Caco-2 (cell line): ENCODE results near the gene FAM174C. TPM values are rescaled to one million over a fixed set of nuclear protein-coding genes. Genes with fewer than 3 reads are reported as not detected.

Experiments used
- BruUV-seq: library from RNA; stranded (reverse); fragments of 400-500 nt; replicated peaks from 2 replicates; lab custom pipeline; 2021; lab: Mats Ljungman, UMichigan
- CTCF ChIA-PET: fragments of 300-600 bp; sonication (Branson Sonifier 250); formaldehyde crosslinking; loops from one replicate; lab custom pipeline; 2022; ENCODE audit warnings: antibody characterized with exemption; lab: Charles Lee
- POLR2A ChIA-PET: fragments of 300-600 bp; sonication (Branson Sonifier 250); formaldehyde crosslinking; loops from one replicate; lab custom pipeline; 2022; ENCODE audit warnings: antibody characterized with exemption; lab: Charles Lee
- DNase-seq, 2 experiments: peaks; one replicate each; pipeline versions ENCODE4 v3.0.0 to v3.0.0-alpha.2; 2020 to 2022
- H3K27me3 ChIP-seq: replicated peaks from 2 replicates; pipeline ENCODE4 v1.6.0; 2011; ENCODE audit warnings: low read length; ENCODE audit not compliant: control insufficient read depth, insufficient read depth
- H3K36me3 ChIP-seq: 2 replicates; pipeline ENCODE4 v1.5.1; 2011; ENCODE audit warnings: low read length; ENCODE audit not compliant: control insufficient read depth, insufficient read depth
- H3K4me1 ChIP-seq: fragments of 250-450 bp; sonication (Bioruptor Pico); 2 replicates; pipeline ENCODE4 v1.5.1; 2020; ENCODE audit warnings: mild to moderate bottlenecking
- H3K4me3 ChIP-seq: 2 replicates; pipeline ENCODE4 v1.5.1; 2011; ENCODE audit warnings: low read depth, mild to moderate bottlenecking, control low read depth, low read length
- H3K9me3 ChIP-seq: fragments of 250-450 bp; sonication (Bioruptor Pico); 2 replicates; pipeline ENCODE4 v1.5.1; 2020; ENCODE audit warnings: mild to moderate bottlenecking, moderate library complexity
- H3K27ac Mint-ChIP-seq: one replicate; pipeline ENCODE4 v1.8.0; 2022; ENCODE audit warnings: mixed read lengths; ENCODE audit not compliant: unreplicated experiment
- H3K27me3 Mint-ChIP-seq: one replicate; pipeline ENCODE4 v1.8.0; 2022; ENCODE audit warnings: mixed read lengths; ENCODE audit not compliant: insufficient read depth, unreplicated experiment
- H3K36me3 Mint-ChIP-seq: one replicate; pipeline ENCODE4 v1.8.0; 2022; ENCODE audit warnings: mild to moderate bottlenecking, mixed read lengths; ENCODE audit not compliant: insufficient read depth, unreplicated experiment
- H3K4me1 Mint-ChIP-seq: one replicate; pipeline ENCODE4 v1.8.0; 2022; ENCODE audit warnings: low read depth, mixed read lengths; ENCODE audit not compliant: unreplicated experiment
- H3K4me3 Mint-ChIP-seq: one replicate; pipeline ENCODE4 v1.8.0; 2022; ENCODE audit warnings: mild to moderate bottlenecking, moderate library complexity, mixed read lengths; ENCODE audit not compliant: unreplicated experiment
- H3K9me3 Mint-ChIP-seq: one replicate; pipeline ENCODE4 v1.8.0; 2022; ENCODE audit warnings: mixed read lengths; ENCODE audit not compliant: unreplicated experiment
- CTCF ChIP-seq, 2 experiments: fragments of 200-600 bp in 1 of 2; IDR thresholded peaks; 1 replicate in 1 of 2; 2 replicates in 1 of 2; pipeline versions ENCODE4 v1.5.1 to v1.8.0; 2011 to 2022; ENCODE audit warnings: antibody characterized with exemption in 1 of 2, control low read depth in 1 of 2, inconsistent platforms in 1 of 2, low read depth in 1 of 2, low read length in 1 of 2, mild to moderate bottlenecking in 1 of 2, moderate library complexity in 1 of 2; ENCODE audit not compliant: insufficient read depth in 1 of 2, severe bottlenecking in 1 of 2, unreplicated experiment in 1 of 2
- intact Hi-C: fragments of 100-400 bp; cut with micrococcal nuclease; formaldehyde crosslinking; loops from one replicate; pipeline ENCODE4 v1.10.0; 2022; ENCODE audit not compliant: unreplicated experiment
- total RNA-seq: library from RNA; stranded (reverse); gene quantifications from 2 replicates; pipeline ENCODE4 v1.2.3, GENCODE V29; 2022

FAM174C gene
- total RNA-seq, 1 experiment from 2014 or later, result 51.0 TPM

DNA sequence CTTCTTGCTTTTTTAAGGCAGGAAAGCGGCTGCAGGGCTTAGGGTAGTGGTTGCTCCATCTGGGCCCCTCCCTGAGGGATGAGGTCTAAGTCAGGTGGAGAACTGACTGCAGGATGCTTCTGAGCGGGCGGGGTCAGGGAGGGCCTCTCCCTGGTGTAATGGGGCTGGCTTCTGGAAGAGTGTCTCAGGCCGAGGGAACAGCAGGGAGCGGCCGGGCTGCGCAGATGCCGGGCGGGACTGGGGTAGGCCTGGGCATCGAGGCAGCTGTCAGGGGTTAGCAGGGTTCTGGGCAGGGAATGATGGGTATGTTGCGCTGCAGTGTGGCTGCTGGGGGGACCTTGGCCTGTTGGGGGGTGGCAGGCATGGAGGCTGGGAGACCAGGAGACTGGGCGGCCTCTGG, 2.7 kb downstream of the FAM174C start:
- ChIA-PET CTCF (no interaction called here), POLR2A (interaction anchor here (1.0 kb wide), 1 partner anchor 9 kb away, joined by 3 read pairs; the partner anchor contains the start of gene CIRBP)
- TF ChIP-seq CTCF (IDR thresholded peaks at IDR 0.05; ENCODE audit: insufficient read depth in 1 of 2, low read depth in 1 of 2, low read length in 1 of 2, severe bottlenecking in 1 of 2, unreplicated experiment in 1 of 2), result no peak
- Histone ChIP-seq H3K4me1 (peaks cover 18% of the 10 kb centered on the region), H3K9me3 (no peaks in the 10 kb centered on the region), H3K36me3 (peaks cover 3% of the 10 kb centered on the region), H3K4me3 (no peak overlapping the region), H3K27me3 (no peaks in the 10 kb centered on the region)
- BruUV-seq, result no TSS peak
- Mint-ChIP-seq H3K9me3 (no peaks in the 10 kb centered on the region), H3K4me3 (no peak overlapping the region), H3K27ac (no peak overlapping the region), H3K36me3 (peaks cover 58% of the 10 kb centered on the region), H3K4me1 (peaks cover 16% of the 10 kb centered on the region), H3K27me3 (no peaks in the 10 kb centered on the region)
- no peak for DNase-seq
- intact Hi-C loops, result loop anchor here (5.0 kb wide), 1 partner anchor 39 kb away; no protein-coding TSS in a partner anchor

GRCh38 chr19:1278713-1279660, 3.7 kb downstream of the FAM174C start:
- intact Hi-C loops, result loop anchor here (1.0 to 5.0 kb wide), 2 partner anchors 38 to 93 kb away; no protein-coding TSS in a partner anchor
- no peak for TF ChIP-seq CTCF (IDR thresholded peaks at IDR 0.05; ENCODE audit: insufficient read depth in 1 of 2, low read depth in 1 of 2, low read length in 1 of 2, severe bottlenecking in 1 of 2, unreplicated experiment in 1 of 2)
- Mint-ChIP-seq H3K27me3 (no peaks in the 10 kb centered on the region), H3K9me3 (no peaks in the 10 kb centered on the region), H3K27ac (no peak overlapping the region), H3K4me1 (peaks cover 17% of the 10 kb centered on the region), H3K4me3 (peak overlapping the region; percentile 24), H3K36me3 (peaks cover 49% of the 10 kb centered on the region)
- ChIA-PET CTCF (interaction anchor here (0.6 to 1.3 kb wide), 6 partner anchors 25 to 606 kb away, joined by 3 to 9 read pairs (median 4); partner anchors contain the start of gene ABHD17A), POLR2A (interaction anchor here (0.5 to 1.2 kb wide), 4 partner anchors 9 to 240 kb away, joined by 5 to 10 read pairs (median 7); partner anchors contain the start of gene CIRBP)
- peaks cover 3% of the 10 kb centered on the region for H3K36me3 ChIP-seq
- BruUV-seq, result no TSS peak
- no peak for DNase-seq
- no peak overlapping the region for H3K4me3 ChIP-seq
- peaks cover 27% of the 10 kb centered on the region for H3K4me1 ChIP-seq
- H3K27me3 ChIP-seq, result no peaks in the 10 kb centered on the region
- H3K9me3 ChIP-seq, result no peaks in the 10 kb centered on the region

DNA sequence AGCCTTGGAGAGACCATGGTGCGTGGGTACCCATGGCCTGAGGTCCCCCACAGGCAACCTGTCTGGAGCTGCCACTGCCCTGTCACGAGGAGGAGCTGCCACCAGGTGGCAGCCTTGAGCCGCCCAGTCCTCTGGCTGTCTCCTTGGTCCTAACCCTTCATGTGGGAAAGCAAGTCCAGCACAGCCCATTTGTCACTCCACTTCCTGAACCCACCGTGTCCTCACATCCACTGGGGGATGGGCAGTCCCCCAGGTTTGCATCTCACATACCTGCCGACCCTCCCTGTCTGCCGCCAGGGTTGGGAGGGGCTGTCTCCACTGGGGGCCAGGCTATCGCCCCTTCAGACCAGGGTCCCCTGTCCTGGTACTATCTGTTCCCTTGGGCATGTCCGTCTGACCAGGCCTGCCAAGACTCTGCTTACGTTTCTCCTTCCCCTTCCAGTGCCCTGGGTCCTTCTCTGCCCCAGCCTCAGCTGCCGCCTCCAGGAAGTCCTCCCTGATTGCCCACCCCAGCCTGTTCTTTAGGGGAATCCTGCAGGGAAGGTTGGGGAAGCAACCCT, 4.5 kb downstream of the FAM174C start:
- CTCF ChIA-PET, result interaction anchor here (0.6 to 1.3 kb wide), 10 partner anchors 13 to 605 kb away, joined by 3 to 9 read pairs (median 4); partner anchors contain the start of gene ABHD17A
- intact Hi-C loops, result loop anchor here (1.0 to 5.0 kb wide), 2 partner anchors 37 to 92 kb away; no protein-coding TSS in a partner anchor
- Mint-ChIP-seq H3K27ac (peak overlapping the region; percentile 12), H3K27me3 (no peaks in the 10 kb centered on the region), H3K9me3 (no peaks in the 10 kb centered on the region), H3K36me3 (peaks cover 47% of the 10 kb centered on the region), H3K4me3 (no peak overlapping the region), H3K4me1 (peaks cover 24% of the 10 kb centered on the region)
- no TSS peak for BruUV-seq
- POLR2A ChIA-PET, result interaction anchor here (0.5 to 1.2 kb wide), 4 partner anchors 10 to 239 kb away, joined by 5 to 10 read pairs (median 7); partner anchors contain the start of gene CIRBP
- H3K36me3 ChIP-seq, result peaks cover 3% of the 10 kb centered on the region
- no peak overlapping the region for H3K4me3 ChIP-seq
- TF ChIP-seq CTCF (IDR thresholded peaks at IDR 0.05; ENCODE audit: insufficient read depth in 1 of 2, low read depth in 1 of 2, low read length in 1 of 2, severe bottlenecking in 1 of 2, unreplicated experiment in 1 of 2), result peak; percentile 92 to 94
- DNase-seq, result peak; percentile 83 to 89
- peaks cover 29% of the 10 kb centered on the region for H3K4me1 ChIP-seq
- no peaks in the 10 kb centered on the region for H3K9me3 ChIP-seq
- H3K27me3 ChIP-seq, result no peaks in the 10 kb centered on the region
